ENCODE results near the gene BUD31. TPM values are rescaled to one million over a fixed set of nuclear protein-coding genes. Genes with fewer than 3 reads are reported as not detected.
"Not testable (repeated sequence)": the region's sequence is repeated elsewhere in the genome, so short reads cannot be mapped to it uniquely, and the experiment has no call there.

BUD31 gene
- total RNA-seq = 53.4 and 75.5 TPM in 2 replicates

GRCh38 chr7:99408379-99409191, at the start of gene BUD31, which contains the start of gene PDAP1:
Gene BUD31 (plus strand): TSS chr7:99408969. CDS start chr7:99411093, 2,124 bp downstream.
Gene PDAP1 (minus strand): TSS chr7:99408597. CDS start chr7:99408548, 49 bp downstream.
- peak; percentile 80 to 96 for DNase-seq (ENCODE audit: low read depth in 2 of 2)

GRCh38 chr7:99359465-99360154, 49.2 kb upstream of the BUD31 start:
- DNase-seq (ENCODE audit: low read depth in 2 of 2) = no peak

- no peak for DNase-seq (ENCODE audit: low read depth in 2 of 2)
Observed at GRCh38 chr7:99362801-99363200, 46.0 kb upstream of the BUD31 start.

- no peak for DNase-seq (ENCODE audit: low read depth in 2 of 2)
Observed at GRCh38 chr7:99363286-99363685, 45.5 kb upstream of the BUD31 start.

GRCh38 chr7:99365318-99366141, 43.2 kb upstream of the BUD31 start:
- peak in 1 of 2 donors; percentile 41 for DNase-seq (ENCODE audit: low read depth in 2 of 2)

GRCh38 chr7:99366646-99367045, 42.1 kb upstream of the BUD31 start:
- DNase-seq (ENCODE audit: low read depth in 2 of 2) = no peak

GRCh38 chr7:99368750-99369389, 39.9 kb upstream of the BUD31 start:
- DNase-seq (ENCODE audit: low read depth in 2 of 2) = no peak

- DNase-seq (ENCODE audit: low read depth in 2 of 2) = no peak
Observed at GRCh38 chr7:99369767-99370391, 38.9 kb upstream of the BUD31 start.

GRCh38 chr7:99371376-99371920, 37.3 kb upstream of the BUD31 start:
- no peak for DNase-seq (ENCODE audit: low read depth in 2 of 2)

GRCh38 chr7:99372275-99373090, 36.3 kb upstream of the BUD31 start:
- DNase-seq (ENCODE audit: low read depth in 2 of 2) = no peak

- no peak for DNase-seq (ENCODE audit: low read depth in 2 of 2)
Observed at GRCh38 chr7:99373091-99374066, 35.4 kb upstream of the BUD31 start.

GRCh38 chr7:99374111-99375064, 34.4 kb upstream of the BUD31 start, which contains the start of gene ARPC1B:
Gene ARPC1B (plus strand): TSS chr7:99374730. CDS start chr7:99385715, 10,985 bp downstream.
- DNase-seq (ENCODE audit: low read depth in 2 of 2) = peak in 1 of 2 donors; percentile 77

- peak in 1 of 2 donors; percentile 74 for DNase-seq (ENCODE audit: low read depth in 2 of 2)
Observed at GRCh38 chr7:99375070-99375807, 33.5 kb upstream of the BUD31 start.

GRCh38 chr7:99379043-99379577, 29.7 kb upstream of the BUD31 start:
- peak; percentile 51 to 97 for DNase-seq (ENCODE audit: low read depth in 2 of 2)

- DNase-seq (ENCODE audit: low read depth in 2 of 2) = not testable (repeated sequence)
Observed at GRCh38 chr7:99379693-99380031, 29.1 kb upstream of the BUD31 start.

All from dermis microvascular lymphatic vessel endothelial cell (primary cell).